Inflammatory macrophage treated with lipopolysaccharide for 4 hours (primary cell): ENCODE measurements around the gene IVL.

Experiments
- DNase-seq: peaks from one replicate; pipeline ENCODE4 v3.0.0-alpha.2; 2020

The IVL gene

DNA sequence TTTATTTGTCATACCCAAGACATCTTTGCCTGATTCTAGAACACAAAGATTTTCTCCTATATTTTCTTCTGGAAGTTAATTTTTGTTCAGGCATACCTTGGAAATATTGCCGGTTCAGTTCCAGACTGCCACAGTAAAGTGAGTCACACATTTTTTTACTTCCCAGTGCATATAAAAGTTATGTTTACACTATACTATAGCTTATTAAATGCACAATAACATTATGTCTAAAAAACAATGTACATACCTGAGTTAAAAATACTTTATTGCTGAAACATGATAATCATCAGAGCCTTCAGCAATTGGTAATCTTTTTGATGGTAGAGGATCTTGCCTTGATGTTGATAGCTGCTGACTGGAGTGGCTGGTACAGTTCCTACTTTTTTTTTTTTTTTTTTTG, 20.2 kb upstream of the IVL start:
- DNase-seq: no peak

DNA sequence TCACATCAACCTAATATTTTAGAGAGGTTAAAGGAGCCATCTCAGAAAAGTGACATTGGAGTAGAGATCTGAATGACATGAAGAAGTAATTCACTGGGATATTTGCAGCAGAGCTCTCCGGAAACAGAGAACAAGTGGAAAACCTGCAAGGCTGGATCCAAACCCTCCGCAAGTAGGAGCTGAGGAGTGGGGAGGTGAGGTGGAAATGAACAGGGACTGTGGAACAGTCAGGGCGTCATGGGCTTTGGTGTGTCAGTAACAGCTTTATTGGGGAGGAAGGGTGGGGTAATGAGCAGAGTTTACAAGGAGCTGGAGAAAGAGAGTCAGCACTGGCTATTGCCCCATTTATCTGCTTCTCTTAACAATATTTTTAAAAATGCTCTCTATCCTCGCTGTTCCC, 9.3 kb upstream of the IVL start:
- DNase-seq: no peak

DNA sequence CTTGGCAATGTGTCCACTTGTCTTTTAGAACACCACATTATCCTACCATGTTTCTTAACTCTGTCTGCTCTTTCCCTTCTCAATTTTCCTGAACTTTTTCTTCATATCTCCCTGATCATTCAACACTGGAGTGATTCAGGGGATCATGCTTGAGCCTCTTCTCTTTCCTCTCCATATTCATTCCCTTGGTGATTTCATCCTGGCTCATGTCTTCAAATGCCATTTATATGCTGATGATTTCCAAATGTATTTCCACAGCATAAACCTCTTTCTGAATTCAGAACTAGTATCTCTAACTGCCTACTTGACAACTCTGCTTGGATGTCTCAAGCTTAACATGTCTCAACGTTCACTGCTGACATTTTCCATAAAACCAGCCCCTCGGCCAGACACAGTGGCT, 8.5 kb upstream of the IVL start:
- no peak for DNase-seq

DNA sequence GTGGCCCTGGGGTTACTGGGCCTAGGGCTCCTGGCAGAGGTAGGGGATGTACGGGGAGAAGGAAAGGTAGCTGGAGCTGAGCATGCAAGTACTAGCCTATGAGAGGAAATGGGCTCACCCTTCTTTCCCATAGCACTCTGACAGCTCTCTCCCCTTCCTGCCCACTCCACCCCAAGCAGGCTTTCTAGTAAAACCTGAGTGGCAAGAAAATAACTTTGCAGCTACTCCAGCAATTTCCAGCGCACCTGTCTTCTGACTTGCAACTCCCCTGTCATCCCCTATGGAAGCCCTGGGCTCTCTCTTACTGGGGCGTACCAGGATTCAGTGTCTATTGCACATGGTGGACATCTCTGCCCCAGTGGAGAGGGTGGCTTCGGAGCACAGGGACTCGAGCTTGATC, 6.7 kb upstream of the IVL start:
- no peak for DNase-seq

DNA sequence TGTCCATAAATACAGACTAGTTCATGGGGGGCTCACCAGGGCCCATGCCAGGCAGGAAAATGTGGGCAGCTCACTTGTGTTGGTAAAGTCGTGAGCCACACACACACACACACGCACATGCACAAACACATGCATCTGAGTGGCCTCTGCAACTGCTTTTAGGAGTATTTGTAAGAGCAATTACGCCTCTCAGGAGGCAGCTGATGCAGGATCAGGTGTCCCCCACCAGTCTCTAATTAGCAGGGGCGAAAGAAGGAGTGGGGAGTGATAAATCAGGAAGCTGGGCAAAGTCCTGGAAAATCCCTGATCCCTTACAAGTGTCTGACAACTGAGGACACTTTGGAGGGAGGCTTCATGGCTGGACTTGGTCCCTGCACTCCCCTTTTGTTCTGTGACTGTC, 5.7 kb upstream of the IVL start:
- DNase-seq: no peak

DNA sequence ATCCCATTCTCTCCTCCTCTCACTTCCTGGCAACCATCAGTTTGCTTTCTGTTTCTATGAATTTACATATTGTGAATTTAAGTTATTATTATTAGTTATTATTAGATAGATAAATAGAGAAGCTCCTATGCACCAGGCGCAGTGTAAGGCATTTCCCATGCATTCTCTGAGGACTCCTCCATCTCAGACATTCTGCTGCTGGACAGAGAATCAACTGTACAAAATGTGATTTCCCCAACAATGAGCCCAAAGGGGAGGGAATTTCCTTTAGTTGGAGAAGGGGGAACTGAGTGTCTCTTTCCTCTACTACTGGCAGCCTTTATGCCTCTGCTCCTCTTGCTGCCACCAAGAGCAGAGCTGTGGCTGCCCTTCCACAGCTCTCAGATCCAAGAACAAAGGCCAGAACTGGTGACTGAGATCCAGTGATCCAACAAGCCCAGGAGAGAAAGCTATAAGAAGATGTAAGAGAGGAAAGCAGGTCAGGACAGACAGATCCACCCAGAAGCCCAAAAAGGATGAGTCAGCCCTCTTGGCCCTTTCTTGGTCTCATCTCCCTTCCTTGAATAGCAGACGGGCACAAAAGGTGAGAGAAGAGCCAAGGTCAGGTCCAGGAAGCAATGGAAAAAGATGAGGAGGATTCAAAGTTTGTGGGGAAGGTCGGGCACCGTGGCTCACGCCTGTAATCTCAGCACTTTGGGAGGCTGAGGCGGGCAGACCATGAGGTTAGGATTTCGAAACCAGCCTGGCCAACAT, 3.5 kb upstream of the IVL start:
- no peak for DNase-seq

DNA sequence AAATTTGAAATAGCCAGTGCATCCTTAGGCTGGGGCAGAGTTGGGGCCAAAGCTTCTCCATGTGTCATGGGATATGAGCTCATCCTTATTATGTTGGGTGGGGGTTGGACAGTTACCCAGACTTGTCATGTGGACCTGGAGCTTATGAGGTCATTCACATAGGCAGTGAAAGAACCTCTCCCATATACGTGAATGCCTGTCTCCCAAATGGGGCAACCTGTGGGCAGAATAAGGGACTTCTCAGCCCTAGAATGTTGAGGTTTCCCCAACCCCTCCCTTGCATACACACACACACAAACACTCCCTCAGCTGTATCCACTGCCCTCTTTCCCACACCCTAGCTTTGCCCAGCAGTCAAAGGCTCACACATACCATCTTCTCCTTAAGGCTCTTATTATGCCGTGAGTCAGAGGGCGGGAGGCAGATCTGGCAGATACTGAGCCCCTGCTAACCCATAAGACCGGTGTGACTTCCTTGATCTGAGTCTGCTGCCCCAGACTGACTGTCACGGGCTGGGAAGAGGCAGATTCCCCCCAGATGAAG, 2.3 kb upstream of the IVL start:
- peak; percentile 4 for DNase-seq

DNA sequence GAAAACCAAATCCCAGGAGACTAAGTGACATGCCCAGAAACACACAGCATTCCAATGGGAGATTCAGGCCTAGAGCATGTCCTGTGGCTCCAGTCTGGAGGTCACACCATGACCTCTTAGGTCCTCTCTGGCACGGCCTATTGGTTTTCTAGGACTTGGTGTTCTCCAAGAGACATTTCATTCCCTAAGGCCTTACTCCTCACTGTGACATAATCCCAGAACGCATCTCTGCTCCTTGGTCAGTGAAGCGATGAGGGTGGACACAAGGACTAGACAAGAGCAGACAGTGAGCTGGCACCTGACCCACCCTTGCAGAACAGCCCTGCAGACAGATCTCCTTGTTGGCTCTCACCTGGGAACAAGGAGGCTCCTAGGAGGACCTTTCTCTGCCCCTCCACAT, 860 bp downstream of the IVL start:
- no peak for DNase-seq

GRCh38 chr1:152912471-152912870, 4.1 kb downstream of the IVL start:
- no peak for DNase-seq

GRCh38 chr1:152912900-152913299, 4.6 kb downstream of the IVL start:
- DNase-seq: no peak

GRCh38 chr1:152917794-152918193, 9.4 kb downstream of the IVL start:
- DNase-seq: no peak

DNA sequence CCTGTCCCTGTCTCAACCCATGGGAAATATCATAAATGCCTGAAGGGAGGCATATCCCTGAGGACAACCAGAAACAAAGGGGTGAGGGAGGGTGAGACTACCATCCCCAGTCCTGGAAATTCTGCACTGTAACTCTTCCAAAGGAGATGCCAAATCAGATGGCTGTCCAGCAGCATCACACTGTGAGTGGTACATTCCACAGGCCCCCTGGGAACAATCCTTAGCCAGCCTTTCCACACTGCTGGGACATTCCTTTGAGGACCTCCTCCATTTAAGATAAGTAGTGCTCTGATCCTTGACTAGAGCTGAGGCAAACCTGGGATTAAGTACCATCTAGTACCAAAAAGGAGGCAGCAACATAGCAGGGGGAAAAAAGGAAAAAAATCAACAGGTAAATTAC, 10.7 kb downstream of the IVL start:
- no peak for DNase-seq

DNA sequence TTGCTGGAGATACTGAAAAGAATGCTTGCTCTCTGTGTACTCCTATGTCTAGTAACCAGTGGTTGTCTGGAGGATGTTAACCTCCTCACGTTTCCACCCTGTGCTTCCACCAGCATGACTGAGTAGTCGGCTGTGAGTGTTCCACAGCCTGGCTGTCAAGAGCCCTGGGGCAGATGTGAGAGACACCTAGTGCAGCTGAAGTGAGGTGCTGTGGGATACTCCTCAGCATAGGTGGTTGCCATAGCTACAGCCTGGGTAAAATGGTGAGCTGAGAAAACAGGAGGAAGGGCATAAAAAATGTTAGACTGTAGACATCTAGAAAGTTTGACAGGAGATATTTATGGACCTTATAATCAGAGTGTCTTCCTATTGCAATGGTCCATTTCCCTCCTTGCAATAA, 15.8 kb downstream of the IVL start:
- no peak for DNase-seq

- DNase-seq: peak; percentile 2
Observed at GRCh38 chr1:152926091-152926490, 17.7 kb downstream of the IVL start.

DNA sequence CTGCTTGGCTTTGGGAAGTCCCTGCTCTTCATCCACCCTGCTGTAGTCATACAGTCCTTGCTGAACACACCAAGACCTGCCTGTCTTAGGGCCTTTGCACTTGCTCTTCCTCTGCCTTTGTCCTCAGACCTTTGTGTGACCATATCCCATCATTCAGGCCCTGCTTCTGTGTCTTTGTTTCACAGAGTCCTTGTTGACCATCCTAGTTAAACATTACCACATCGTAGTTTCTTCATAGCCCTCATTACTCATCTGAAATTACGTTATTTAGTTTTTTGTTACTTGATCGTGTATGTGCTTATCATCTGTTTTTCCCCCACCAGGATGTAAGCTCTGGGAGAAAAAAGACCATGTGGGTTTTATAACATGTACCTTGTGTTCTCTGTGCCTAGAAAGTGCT, 20.3 kb downstream of the IVL start:
- no peak for DNase-seq

GRCh38 chr1:152932170-152932811, 23.9 kb downstream of the IVL start:
- no peak for DNase-seq

- no peak for DNase-seq
Observed at GRCh38 chr1:152933196-152933595, 24.9 kb downstream of the IVL start.

- DNase-seq: no peak
Observed at GRCh38 chr1:152940614-152941013, 32.3 kb downstream of the IVL start.

DNA sequence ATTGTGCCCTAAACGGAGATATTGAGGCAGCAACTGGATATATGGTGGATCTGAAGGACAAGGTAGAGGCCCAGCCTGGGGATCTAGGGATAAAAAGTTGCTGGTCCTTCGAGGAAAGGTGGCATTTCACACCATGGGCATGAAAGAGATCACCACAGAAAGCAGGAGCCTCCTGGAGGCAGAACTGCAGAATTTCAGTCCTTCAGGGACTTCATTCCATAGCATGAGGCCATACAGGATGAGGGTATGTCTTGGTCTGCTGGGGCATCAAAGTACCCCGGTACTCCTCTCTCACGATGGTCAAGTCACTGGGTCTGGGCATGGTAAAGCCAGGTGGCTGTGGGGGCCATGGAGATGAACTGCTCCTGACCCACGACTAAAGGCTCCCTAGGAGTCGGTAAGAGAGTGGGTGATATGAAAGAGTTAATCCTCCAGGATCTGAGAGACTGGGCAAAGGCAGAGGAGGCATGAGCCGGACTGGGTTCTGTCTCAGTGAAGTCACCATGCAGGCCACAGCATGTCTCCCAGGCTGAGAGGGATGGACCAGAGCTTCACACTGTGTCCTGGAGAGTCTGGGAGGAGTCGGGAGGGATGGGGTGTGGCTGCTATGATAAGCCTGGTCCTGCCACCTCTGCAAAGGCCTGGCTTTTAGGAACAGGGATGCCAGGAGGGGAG, 32.8 kb downstream of the IVL start:
- no peak for DNase-seq

DNA sequence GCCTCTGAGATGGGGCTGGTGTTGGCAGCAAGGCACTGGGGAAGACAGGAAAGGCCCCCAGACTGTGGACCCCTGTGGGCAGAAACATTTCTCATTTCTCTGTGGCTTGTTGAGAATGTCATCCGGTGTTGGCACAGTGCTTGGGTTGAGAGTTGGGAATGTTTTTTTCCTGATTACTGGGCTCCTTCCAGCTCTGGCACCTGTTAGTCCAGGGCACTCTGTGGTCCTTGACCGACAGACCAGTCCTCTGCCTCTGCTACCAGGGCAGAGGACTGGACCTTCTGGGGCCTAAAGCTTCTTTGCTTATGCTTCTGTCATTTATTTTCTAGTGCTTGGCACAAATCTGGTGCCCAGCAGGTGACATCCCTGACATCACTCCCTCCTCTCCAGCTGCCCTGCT, 33.8 kb downstream of the IVL start:
- no peak for DNase-seq

GRCh38 chr1:152946248-152946647, 37.9 kb downstream of the IVL start:
- no peak for DNase-seq

DNA sequence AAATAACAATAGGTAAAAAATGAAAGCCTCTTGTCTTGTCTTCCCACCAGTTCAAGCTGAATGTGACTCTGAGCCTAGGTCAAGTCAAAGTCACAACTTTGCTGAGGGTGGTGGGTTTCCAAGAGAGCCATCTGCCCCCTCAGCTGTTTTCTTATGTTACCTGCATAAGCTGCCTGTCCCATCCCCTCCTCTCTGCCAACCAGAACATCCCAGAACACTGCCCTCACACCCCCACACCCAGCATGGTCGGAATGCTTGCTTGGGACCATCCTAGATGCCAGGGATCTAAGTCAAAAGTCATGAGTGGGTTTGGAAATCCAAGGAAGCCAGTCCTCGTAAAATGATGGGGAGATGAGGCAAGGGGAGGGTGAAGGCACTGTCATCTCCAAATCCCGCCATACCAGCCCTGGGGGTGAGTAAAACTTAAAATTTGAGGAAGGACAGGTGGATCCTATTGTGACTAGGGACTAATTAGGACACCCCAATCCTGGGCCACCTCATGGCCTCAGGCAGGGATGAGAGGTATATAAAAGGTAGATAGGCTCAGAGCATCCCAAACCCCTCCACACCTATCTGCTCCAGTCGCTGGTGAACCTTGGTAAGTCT, 38.4 kb downstream of the IVL start, which contains the start of gene SPRR5:
Gene SPRR5 (plus strand): TSS at position 556 of the 606 bp plus-strand sequence. CDS start 1,349 bp downstream, outside the sequence.
- DNase-seq: no peak

- DNase-seq: no peak
Observed at GRCh38 chr1:152951711-152952110, 43.4 kb downstream of the IVL start.

GRCh38 chr1:152953761-152954160, 45.4 kb downstream of the IVL start:
- DNase-seq: no peak
